GM21825 (cell line): ENCODE data around the gene PIEZO2.
"Not testable (repeated sequence)": the region's sequence is repeated elsewhere in the genome, so short reads cannot be mapped to it uniquely, and the experiment has no call there.

Source experiments
- ATAC-seq: cut with Tn5 transposase; IDR thresholded peaks from one replicate; pipeline ENCODE4 v1.9.1; 2021; ENCODE audit warnings: mild to moderate bottlenecking, moderate library complexity; ENCODE audit not compliant: unreplicated experiment

PIEZO2 gene

GRCh38 chr18:10930076-10930475 lies 219.3 kb downstream of the PIEZO2 start:
- ATAC-seq: no peak

GRCh38 chr18:10928772-10929373 lies 220.5 kb downstream of the PIEZO2 start:
- ATAC-seq: peak; percentile 46

GRCh38 chr18:10928011-10928771 lies 221.2 kb downstream of the PIEZO2 start:
- ATAC-seq: peak; percentile 72

DNA sequence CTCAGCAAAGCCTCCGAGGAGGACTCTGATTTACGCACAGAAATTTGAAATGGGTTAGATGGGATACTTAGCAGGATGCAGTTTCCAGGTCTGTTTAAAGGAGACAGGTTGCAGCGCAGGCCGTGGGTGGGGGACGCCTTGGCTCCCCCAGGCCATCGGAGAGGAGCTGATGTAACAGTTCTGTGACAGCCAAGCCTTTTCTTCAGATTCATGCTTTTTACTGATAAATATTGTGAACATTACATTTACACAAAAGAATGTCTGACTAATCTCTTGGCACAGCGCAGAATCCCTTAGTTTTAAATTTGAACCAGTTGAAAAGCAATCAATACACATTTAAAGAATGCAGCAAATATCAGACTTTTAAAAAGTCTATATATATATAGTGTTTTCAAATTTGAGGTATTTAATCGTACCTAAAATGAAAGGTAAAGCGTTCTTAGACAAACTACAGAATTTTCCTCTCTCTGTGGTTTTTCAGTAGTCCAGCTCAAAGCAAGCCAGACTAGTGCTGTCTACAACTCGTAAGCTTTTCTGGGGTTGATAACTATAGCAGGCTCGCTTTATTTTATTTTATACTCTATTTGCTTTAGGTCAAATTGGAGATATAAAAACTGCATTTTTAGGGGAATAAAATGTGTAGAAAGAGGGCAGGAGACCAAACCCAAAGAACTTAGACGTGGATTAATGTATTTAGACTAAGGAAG lies 221.9 kb downstream of the PIEZO2 start:
- no peak for ATAC-seq

- ATAC-seq: no peak
Measured at GRCh38 chr18:10926621-10927161, 222.7 kb downstream of the PIEZO2 start.

- ATAC-seq: no peak
Measured at GRCh38 chr18:10924290-10924689, 225.1 kb downstream of the PIEZO2 start.

GRCh38 chr18:10923551-10924070 lies 225.8 kb downstream of the PIEZO2 start:
- ATAC-seq: no peak

DNA sequence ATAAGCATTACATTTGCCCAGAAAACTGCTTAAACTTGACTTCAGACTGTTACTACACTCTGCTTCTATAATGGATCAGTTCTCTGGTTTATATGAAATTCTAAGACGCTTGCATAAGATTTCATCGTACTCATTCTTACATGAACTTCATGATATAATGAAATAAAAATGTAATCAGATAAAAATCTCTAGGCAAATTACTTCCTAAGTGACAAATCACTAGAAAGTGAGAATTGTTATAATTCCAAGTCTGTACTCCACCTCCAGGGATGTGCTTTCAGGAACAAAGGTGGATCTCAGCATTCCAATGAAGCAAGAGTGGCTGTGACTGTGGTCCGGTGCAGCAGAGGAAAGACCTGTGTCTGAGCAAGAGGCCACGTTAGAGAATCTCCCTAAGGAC lies 226.2 kb downstream of the PIEZO2 start:
- ATAC-seq: no peak

DNA sequence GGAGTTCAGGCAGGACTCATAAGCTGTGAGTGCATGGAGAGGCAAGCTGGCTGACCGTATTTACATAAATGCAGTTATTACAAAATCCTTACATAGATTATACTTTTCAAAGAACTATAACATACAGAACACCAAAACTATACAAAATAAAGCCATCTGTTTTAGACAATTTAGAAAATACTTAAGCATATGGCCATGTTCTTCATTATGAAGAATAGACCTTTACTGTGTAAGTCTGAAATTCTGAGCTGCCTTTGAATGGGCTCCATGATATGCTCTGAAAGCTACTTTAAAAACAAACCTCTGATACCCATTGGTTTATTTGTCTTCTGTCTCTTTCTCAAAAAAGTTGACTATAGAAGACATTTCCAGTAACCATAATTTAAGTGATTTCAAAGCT lies 226.7 kb downstream of the PIEZO2 start:
- not testable (repeated sequence) for ATAC-seq

DNA sequence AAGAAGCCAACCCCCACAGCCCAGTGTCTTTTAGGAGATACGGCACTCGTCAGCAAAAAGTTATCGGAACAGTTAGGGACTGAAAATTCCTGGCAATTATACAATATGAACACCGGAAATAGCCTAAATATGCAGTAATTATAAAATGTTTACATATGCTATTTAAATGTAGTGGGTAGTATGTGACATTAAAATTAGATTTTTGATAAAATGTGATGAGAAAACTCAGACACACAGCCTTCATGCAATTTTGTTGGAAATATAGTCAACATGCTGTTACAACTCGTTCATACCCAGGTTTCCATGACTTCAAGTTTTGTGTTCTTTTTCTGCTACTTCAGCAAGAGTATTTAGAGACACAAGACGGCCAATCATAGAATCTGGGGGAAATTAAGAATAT lies 229.1 kb downstream of the PIEZO2 start:
- not testable (repeated sequence) for ATAC-seq

DNA sequence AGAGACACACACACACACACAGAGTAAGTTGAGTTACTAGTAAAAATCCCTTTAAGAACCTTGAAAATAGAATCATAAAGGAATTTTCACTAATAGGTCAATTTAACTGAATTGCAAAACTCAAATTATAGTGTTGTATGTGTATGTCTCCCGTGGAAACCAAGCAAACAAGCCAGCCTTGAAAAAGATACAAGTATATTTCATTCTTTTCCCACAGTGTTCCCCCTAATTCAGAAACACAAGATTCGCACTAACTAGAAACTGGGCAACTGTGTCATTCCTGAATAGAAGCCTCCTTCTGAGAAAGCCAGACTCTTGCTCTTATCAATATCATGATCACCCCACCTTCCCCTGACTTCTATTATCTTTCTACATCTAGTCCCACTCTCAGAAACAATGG lies 229.5 kb downstream of the PIEZO2 start:
- ATAC-seq: no peak

DNA sequence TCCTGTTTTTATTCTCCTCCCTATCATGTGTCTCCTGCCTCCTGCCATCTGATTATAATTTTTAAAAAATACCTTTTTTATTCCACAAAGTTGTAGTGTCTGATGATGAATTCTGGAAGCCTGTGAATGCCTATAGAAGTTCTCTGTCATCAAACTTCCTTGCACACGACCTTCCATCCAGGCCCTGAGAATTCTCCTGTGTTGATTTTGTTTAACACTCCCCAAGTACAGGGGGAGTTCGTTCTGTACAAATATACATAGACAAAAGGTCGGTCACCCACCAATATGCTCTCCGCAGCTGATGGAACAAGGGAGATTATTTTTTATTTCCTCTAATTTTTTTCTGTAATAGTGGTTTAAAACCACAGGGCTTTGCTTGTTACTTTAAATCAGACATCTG lies 232.5 kb downstream of the PIEZO2 start:
- ATAC-seq: no peak

- no peak for ATAC-seq
Measured at GRCh38 chr18:10916387-10916786, 233.0 kb downstream of the PIEZO2 start.

DNA sequence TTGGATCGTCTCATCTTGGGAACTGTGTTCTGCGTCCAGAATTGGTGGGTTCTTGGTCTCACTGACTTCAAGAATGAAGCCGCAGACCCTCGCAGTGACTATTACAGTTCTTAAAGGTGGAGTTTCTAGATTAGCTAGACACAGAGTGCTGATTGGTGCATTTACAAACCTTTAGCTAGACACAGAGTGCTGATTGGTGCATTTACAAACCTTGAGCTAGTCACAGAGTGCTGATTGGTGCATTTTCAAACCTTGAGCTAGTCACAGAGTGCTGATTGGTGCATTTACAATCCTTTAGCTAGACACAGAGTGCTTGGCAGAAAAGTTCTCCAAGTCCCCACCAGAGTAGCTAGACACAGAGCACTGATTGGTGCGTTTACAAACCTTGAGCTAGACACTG lies 233.6 kb downstream of the PIEZO2 start:
- not testable (repeated sequence) for ATAC-seq

- ATAC-seq: not testable (repeated sequence)
Measured at GRCh38 chr18:10914610-10915009, 234.8 kb downstream of the PIEZO2 start.

DNA sequence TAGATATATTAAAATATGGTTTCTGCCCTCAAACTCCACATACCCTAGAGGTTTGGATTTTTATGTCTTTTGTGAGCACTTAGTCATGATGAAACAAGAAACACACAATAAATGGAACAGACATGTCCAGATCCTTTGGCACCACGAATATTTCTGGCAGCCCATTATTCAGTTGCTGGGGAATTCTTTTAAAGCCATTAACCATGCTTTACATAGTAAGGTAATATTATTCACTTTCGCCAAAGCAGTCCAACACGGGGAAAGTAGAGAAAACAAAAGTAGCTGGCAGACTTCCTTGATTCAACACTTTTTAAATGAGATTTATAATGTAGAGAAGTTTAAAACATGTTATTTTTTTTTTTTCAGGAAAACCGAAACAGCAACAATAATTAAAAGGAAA lies 235.4 kb downstream of the PIEZO2 start:
- ATAC-seq: no peak

GRCh38 chr18:10912790-10913545 lies 236.4 kb downstream of the PIEZO2 start:
- ATAC-seq: no peak

- ATAC-seq: no peak
Measured at GRCh38 chr18:10909724-10910123, 239.6 kb downstream of the PIEZO2 start.

DNA sequence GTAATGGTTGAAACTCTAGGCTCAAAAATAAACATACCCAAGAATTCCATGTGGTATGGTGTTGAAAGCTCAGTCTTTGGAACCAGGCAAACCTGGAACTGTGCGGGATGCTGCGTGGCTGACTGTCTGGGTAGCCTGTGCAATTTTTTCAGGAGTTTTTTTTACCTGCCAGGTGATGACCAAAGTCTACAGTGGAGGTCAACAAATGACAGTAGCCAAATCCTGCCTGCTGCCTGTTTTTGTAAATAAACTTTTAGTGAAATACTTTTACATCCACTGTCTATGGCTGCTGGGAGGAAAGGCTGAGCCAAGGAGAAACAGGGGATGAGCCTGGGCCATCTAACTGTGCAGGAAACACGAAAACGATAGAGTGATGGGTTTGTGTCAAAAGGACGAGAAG lies 240.6 kb downstream of the PIEZO2 start:
- no peak for ATAC-seq

- no peak for ATAC-seq
Measured at GRCh38 chr18:10907749-10908148, 241.6 kb downstream of the PIEZO2 start.

GRCh38 chr18:10901329-10901728 lies 248.0 kb downstream of the PIEZO2 start:
- ATAC-seq: no peak
